Activated T-cell treated with anti-CD3 and anti-CD28 coated beads, Interleukin-2, amount 50 U/mL, for 1 hour (primary cell): ENCODE results near the gene SLC11A1.

Experiments used
- DNase-seq: peaks from one replicate; pipeline ENCODE4 v3.0.0-alpha.2; 2020

Gene SLC11A1

DNA sequence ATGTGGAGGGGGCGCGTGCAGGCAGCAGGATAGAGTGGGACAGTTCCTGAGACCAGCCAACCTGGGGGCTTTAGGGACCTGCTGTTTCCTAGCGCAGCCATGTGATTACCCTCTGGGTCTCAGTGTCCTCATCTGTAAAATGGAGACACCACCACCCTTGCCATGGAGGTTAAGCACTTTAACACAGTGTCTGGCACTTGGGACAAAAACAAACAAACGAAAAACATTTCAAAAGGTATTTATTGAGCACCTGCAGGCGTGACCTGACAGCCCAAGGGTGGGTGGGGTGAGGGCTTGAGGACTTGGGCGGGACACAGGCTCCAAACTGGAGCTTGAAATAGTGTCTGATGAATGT is 13.0 kb downstream of the SLC11A1 start:
- no peak for DNase-seq

DNA sequence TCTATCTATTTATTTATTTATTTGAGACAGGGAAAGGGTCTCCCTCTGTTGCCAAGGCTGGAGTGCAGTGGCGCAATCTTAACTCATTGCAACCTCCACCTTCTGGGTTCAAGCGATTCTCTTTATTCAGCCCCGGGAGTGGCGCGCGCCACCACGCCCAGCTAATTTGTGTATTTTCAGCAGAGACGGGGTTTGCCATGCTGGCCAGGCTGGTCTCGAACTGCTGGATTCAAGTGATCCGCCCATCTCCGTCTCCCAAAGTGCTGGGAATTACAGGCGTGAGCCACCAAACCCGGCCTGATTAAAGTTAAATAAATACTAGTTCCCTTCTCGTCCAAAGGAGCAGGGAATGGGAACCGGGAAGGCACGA is 13.4 kb downstream of the SLC11A1 start:
- DNase-seq: no peak

DNA sequence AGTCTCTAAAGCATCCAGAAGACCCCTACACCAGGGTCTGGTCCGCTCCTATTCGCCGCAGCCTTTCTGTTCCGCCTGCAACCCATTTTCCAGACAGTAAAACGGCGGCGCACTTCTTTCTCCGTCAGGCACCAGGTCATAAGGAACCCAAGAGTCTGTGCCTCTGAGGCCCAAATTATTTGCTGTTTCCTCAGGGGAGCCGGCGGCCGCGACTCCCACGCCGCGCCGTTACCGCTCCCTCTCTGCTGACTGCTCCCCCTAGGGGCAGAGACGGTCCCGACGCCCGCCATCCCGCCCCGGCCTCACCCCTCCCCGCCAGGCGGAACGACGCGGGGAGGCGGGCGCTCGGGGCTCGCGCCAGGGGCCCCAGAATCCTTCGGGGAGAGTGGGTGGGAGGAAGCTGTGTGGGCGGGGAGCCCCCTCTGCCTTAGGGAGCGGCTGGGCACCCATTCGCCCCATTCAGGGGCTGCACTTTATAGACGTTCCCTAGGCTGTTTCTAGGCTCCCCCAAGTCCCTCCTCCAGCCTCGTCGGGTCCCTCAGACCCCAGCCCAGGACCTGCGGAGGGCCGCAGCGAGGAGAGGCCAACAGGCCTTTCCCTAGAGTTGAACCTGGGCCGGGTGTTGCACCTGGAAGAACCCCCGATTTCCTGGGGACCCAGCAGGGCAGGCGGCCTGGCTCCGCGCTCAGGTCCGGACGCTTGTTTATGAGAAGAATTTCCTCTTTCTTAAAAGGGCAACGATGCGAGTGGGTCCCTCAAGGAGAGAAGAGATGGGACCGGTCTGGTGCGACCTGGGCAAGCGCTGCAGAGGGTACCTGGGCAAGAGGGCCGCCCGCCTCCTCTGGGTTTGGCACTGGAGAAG is 14.0 kb downstream of the SLC11A1 start:
- peak; percentile 95 for DNase-seq

DNA sequence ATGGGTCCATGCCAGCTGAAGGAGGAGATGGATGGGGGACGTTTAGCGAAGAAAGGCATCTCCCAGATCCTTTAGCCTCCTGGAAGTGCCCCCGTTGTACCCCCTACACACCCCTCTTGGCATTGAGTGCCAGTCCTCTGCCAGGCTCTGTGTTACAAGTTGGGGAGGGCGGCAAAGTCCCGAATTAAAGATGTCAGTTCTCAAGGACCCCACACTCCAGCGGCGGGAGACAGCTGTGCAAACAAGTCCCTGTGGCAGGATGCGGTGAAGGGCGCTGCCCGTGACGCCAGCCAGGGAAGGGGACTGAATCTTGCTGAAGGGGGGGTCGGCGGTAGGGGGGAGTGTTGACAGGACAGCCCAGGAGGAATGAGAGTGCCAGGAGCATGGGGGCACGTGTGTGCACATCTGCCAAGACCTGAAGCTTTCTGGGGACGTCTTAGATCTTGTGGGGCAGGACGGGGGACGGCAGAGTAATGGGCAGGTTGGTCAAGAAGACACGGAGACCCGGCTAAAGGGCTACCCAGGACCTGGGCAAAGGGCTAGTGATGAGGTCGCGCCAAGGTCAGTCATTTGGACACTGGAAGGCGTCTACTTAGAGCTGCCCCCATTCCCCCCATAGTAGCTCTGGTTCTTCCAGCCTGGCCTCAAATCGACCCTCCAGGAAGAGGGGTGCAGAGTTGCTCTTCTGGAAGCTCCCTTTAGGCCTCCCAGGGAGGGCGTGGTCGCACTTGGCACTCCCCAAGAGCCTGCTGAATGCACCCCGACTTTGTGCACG is 14.8 kb downstream of the SLC11A1 start:
- DNase-seq: peak; percentile 76

DNA sequence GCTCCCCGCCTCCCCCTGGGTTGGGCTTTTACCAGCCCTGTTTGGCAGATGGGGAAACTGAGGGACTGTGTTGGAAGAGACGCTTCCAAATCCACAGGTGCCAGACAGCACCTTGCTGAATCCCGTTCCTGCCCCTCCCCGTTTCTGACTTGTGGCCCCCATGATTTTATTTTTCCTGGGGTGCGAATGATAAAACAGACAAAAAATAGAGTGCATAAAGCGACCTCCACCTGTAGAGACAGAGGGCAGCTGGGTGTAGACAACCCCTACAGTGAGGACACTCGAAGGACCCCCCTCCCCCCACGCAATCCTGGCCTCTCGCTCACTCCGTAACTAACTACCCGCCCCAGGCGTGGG is 15.4 kb downstream of the SLC11A1 start:
- no peak for DNase-seq

DNA sequence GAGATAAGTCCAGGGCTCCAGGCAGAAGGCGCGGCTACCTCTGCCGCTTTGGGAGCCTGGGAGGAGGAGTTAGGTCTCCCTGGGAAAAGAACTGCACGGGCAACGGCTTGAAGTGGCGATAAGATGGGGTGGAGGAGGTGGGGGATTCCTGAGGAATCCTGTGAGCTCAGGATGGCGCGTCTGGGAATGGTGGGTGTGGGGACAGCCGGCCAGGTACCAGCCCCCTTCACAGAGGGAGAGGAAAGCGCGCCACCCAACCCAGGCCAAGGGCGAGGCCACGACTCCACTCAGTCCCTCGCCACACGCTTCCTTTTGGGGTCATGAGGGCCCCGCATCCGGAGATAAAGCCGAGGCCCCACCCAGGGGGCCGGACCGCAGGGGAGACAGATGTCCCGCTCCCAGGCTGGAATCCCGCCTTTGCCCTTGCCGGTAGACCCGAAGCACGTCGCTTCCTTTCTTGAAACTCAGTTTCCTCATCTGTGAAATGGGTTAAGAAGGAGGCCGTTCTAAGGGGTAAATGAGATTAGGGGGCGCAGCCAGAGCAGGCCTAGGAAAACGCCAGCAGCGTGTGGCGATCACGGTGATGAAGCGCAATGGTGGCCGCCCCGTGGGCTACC is 15.9 kb downstream of the SLC11A1 start:
- DNase-seq: peak; percentile 58

DNA sequence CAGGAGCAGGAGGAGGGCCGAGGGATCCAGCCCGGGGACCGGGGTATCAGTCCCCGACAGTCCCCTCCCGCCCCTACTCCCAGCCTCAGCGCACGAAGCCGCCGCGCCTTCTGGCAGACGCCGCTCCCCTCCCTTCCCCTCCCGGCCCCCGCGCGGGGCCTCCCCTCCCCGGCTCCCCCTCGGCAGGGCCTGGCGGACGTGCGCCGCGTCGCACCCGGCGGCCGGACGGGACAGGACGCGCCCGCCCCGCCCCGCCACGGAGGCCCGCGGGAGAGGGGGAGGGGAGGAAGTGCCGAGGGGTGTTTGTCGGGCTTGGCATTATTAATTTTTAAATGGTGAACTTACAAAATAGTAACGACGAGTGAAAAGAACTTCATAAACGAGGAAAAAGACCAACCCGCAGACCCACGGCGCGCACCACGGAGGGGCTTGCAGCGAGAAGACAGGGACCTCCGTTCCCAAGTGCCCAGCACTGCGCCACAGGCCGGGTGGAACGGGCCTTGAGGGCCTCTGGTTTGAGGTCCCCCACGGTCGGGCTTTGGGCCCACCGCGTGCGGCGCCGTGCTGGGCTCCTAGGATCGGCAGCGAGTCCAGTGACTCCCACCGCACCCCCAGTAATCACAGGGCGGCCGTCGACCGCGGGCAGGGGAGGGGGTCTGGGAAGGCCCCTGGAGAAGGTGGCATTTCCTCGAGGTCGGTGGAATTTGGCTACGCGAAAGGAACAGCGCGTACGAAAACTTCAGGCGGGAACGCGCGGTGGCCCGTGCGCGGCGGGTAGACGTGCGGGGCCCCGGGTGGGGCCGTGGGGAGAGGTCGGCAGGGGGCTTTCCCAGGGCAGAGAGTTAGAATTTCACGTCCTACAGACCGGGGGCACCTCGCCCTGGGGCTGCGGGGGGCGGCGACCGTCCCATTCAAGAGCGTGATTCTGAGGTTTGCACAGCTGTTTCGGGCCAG is 16.6 kb downstream of the SLC11A1 start:
- DNase-seq: peak; percentile 74

DNA sequence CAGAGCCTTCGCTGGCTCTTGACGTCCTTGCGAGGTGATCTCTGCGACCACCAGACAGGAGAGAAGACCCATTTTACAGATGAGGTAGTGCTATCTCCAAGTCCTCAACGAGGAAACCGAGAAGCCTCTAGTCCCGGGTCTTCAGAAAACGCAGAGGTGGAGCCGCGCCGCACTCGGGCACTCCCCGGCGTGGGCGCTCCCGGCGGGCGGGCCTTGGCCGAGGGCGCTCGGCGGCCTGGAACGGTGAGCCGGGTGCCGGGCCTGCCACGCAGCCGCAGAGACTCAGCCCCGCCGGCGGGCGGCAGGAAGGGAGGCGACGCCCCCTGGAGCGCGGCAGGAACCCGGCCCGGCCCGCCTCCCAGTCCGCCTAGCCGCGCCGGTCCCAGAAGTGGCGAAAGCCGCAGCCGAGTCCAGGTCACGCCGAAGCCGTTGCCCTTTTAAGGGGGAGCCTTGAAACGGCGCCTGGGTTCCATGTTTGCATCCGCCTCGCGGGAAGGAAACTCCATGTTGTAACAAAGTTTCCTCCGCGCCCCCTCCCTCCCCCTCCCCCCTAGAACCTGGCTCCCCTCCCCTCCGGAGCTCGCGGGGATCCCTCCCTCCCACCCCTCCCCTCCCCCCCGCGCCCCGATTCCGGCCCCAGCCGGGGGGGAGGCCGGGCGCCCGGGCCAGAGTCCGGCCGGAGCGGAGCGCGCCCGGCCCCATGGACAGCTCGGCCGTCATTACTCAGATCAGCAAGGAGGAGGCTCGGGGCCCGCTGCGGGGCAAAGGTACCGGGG is 17.5 kb downstream of the SLC11A1 start, which contains the start of gene CTDSP1:
TSS of gene CTDSP1 (plus strand) at position 478 of the 776 bp plus-strand sequence. CDS start at position 701, 223 bp downstream.
- peak; percentile 93 for DNase-seq

DNA sequence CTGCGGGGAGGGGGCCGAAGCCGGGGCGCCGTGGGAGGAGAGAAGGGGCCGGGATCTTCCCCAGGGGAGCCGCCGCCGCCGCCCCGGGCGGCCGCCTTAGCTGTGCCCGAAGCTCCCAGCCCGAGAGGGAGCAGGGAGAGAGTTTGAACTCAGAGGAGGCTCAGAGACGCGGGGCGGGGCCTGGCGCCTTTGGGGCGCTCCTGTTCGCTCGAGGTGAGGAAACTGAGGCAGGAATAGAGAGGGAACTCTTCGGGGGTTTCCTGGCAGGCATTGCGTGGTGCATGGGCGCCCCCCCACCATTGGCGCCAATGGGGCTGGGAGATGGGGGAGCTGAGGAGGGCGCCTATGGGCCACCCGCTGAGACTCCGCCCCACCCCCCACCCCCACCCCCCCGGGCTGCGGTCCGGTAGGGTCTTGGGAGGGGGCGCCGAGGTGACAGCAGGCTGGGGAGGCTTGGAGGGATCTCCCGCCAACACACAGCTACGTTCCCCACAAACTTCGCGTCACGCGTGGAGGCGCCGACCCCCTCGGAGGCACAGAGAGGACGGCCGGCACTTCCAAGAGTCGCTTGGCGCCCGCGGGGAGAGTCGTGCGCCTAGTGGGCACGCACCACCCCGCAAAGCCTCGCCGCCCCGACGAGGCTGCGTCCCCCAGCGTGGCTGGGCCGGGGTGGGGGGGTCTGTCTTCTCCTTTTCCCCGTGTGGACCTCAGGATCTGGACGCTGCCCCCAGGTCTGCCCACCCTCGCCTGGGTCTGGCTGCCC is 18.3 kb downstream of the SLC11A1 start:
- peak; percentile 64 for DNase-seq

DNA sequence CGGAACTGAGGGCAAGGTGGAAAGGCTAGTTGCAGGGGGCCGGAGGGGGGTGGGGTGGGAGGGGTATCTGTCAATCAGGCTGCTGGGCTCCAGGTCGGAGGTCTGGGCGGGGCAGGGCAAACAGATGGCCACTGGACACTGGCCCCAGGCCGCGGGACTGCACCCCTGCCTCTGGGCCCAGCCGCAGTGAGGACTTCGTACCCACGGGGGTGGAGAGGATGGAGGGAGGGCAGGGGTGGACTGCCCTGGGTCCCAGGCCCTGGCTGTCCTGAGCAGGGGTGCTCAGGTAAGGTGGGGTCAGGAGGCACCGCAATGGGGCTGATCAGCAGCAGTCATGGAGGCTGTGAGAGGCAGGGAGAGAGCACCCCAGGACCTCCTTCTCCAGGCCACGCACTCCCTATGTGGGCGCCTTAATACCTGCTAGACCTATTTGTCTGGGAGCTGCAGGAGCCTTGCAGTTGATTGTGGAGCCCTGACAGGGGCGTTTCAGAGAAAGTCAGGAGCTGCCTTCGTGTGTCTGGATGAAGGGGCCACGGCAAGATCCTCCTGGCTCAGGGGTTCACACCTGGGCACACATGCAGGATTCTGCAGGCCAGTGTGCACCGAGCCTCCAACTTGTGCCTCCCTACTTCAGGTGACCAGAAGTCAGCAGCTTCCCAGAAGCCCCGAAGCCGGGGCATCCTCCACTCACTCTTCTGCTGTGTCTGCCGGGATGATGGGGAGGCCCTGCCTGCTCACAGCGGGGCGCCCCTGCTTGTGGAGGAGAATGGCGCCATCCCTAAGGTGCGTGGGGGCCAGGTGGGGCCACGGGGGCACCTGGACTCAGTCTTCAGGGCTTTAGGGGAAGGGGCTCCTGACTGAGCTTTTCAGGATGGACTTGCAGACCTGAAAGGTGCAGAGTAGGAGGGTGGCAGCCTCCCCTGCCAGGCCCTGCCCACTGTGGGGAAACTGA is 19.1 kb downstream of the SLC11A1 start:
- peak; percentile 34 for DNase-seq

DNA sequence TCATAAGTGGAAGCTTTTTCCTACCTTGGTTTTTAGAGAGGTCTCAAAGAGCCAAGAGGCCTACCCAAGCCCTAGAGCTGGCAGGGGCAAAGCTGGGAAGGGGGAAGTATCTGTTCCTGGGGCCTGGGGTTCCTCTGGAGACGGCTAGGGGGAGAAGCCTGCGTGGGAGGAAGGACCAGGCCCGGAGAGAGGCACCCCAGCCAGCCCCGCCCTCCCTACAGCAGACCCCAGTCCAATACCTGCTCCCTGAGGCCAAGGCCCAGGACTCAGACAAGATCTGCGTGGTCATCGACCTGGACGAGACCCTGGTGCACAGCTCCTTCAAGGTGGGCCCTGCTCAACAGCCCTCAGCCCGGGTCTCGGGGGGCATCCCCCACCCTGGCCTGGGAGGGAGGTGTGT is 19.8 kb downstream of the SLC11A1 start:
- peak; percentile 26 for DNase-seq

DNA sequence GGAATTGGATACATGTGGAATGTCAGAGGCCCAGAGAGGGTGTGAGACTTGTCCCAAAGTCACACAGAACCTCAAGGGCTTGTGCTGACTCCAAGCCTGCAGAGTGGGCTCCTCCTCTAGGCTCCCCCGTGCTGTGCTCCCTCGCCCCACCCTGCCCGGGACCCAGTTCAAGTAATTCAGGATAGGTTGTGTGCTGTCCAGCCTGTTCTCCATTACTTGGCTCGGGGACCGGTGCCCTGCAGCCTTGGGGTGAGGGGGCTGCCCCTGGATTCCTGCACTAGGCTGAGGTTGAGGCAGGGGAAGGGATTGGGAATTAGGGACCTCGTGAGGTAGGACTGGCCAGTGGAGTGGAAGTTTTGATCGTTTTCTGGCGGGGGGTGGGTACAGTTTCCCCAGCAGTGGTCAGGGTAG is 20.4 kb downstream of the SLC11A1 start:
- no peak for DNase-seq

DNA sequence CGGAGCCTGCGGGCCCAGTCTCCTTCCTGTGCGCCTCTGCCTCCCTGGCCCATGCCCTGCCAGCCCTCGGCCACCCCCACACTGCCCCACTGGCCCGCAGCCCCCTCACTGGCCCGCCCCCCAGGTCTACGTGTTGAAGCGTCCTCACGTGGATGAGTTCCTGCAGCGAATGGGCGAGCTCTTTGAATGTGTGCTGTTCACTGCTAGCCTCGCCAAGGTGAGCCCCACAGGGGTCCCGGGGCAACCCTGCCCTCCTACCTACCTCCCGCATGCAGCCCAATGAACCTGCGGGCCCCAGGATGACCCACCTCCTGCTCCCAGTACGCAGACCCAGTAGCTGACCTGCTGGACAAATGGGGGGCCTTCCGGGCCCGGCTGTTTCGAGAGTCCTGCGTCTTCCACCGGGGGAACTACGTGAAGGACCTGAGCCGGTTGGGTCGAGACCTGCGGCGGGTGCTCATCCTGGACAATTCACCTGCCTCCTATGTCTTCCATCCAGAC is 20.9 kb downstream of the SLC11A1 start:
- DNase-seq: no peak

DNA sequence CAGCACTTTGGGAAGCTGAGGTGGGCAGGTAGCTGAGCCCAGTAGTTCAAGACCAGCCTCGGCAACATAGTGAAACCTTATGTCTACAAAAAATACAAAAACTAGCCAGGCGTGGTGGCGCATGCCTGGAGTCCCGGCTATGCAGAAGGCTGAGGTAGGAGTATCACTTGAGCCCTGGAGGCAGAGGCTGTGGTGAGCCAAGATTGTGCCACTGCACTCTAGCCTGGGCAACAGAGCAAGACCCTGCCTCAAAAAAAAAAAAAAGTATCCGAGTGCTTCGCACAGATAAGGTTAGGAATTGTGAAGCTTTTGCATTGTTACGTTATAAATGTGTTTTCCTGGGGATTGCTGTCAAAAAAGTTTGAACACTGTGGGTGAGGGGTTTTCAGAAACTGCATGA is 21.7 kb downstream of the SLC11A1 start:
- DNase-seq: no peak

DNA sequence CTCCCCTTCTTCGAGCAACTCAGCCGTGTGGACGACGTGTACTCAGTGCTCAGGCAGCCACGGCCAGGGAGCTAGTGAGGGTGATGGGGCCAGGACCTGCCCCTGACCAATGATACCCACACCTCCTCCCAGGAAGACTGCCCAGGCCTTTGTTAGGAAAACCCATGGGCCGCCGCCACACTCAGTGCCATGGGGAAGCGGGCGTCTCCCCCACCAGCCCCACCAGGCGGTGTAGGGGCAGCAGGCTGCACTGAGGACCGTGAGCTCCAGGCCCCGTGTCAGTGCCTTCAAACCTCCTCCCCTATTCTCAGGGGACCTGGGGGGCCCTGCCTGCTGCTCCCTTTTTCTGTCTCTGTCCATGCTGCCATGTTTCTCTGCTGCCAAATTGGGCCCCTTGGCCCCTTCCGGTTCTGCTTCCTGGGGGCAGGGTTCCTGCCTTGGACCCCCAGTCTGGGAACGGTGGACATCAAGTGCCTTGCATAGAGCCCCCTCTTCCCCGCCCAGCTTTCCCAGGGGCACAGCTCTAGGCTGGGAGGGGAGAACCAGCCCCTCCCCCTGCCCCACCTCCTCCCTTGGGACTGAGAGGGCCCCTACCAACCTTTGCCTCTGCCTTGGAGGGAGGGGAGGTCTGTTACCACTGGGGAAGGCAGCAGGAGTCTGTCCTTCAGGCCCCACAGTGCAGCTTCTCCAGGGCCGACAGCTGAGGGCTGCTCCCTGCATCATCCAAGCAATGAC is 22.4 kb downstream of the SLC11A1 start:
- no peak for DNase-seq

DNA sequence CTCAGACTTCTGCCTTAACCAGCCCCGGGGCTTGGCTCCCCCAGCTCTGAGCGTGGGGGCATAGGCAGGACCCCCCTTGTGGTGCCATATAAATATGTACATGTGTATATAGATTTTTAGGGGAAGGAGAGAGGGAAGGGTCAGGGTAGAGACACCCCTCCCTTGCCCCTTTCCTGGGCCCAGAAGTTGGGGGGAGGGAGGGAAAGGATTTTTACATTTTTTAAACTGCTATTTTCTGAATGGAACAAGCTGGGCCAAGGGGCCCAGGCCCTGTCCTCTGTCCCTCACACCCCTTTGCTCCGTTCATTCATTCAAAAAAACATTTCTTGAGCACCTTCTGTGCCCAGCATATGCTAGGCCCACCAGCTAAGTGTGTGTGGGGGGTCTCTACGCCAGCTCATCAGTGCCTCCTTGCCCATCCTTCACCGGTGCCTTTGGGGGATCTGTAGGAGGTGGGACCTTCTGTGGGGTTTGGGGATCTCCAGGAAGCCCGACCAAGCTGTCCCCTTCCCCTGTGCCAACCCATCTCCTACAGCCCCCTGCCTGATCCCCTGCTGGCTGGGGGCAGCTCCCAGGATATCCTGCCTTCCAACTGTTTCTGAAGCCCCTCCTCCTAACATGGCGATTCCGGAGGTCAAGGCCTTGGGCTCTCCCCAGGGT is 23.1 kb downstream of the SLC11A1 start:
- DNase-seq: peak; percentile 30

DNA sequence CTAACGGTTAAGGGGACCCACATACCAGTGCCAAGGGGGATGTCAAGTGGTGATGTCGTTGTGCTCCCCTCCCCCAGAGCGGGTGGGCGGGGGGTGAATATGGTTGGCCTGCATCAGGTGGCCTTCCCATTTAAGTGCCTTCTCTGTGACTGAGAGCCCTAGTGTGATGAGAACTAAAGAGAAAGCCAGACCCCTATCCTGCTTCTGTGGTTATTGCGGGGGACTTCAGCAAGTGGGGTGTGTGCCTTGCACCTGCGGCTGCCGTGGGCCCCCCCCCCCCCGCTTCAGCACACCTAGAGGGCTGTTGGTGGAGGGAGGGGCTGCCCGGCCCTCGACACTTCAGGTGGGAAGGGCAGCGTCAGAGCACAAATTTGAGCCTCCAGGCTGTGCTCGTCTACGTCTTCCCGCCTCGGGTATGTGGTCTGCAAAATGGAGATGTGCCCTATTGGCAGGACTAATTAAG is 23.7 kb downstream of the SLC11A1 start:
- DNase-seq: peak; percentile 45
